SK-N-MC (cell line): Measurements from ENCODE around the gene MATCAP1.

ENCODE experiments used
- DNase-seq: peaks from one replicate; pipeline ENCODE4 v3.0.0-alpha.2; 2011; ENCODE audit warnings: low read depth, low spot score
- H3K27ac ChIP-seq: fragments of 200-600 bp; sonication (generic); 2 replicates; pipeline ENCODE4 v1.5.1; 2016; ENCODE audit warnings: mixed run types
- H3K36me3 ChIP-seq: fragments of 200-600 bp; sonication (generic); 2 replicates; pipeline ENCODE4 v1.6.1; 2017; ENCODE audit warnings: antibody characterized with exemption, low read length, mixed read lengths; ENCODE audit not compliant: insufficient read depth
- H3K4me3 ChIP-seq: fragments of 200-600 bp; sonication (generic); 2 replicates; pipeline ENCODE4 v1.5.1; 2016
- H3K9ac ChIP-seq: fragments of 200-600 bp; sonication (generic); 2 replicates; pipeline ENCODE4 v1.8.0; 2017; ENCODE audit warnings: mixed run types, mixed read lengths; ENCODE audit not compliant: insufficient read length
- H3K9me3 ChIP-seq: fragments of 200-600 bp; sonication (generic); 2 replicates; pipeline ENCODE4 v1.6.1; 2017; ENCODE audit warnings: low read depth, mild to moderate bottlenecking, antibody characterized with exemption, low read length, moderate library complexity, mixed read lengths
- EZH2 ChIP-seq: fragments of 200-600 bp; sonication (generic); IDR thresholded peaks from one replicate; pipeline ENCODE4 v1.6.1; 2017; ENCODE audit warnings: antibody characterized with exemption
- FOXP2 ChIP-seq: optimal IDR thresholded peaks from 2 replicates; pipeline ENCODE3; 2011; ENCODE audit warnings: mild to moderate bottlenecking, moderate library complexity; ENCODE audit not compliant: insufficient read depth; ENCODE audit errors: extremely low read length, control extremely low read depth
- POLR2AphosphoS5 ChIP-seq: IDR thresholded peaks from 2 replicates; pipeline ENCODE4 v1.6.1; 2012; ENCODE audit warnings: mild to moderate bottlenecking, low read depth, low read length, borderline replicate concordance

Gene MATCAP1

DNA sequence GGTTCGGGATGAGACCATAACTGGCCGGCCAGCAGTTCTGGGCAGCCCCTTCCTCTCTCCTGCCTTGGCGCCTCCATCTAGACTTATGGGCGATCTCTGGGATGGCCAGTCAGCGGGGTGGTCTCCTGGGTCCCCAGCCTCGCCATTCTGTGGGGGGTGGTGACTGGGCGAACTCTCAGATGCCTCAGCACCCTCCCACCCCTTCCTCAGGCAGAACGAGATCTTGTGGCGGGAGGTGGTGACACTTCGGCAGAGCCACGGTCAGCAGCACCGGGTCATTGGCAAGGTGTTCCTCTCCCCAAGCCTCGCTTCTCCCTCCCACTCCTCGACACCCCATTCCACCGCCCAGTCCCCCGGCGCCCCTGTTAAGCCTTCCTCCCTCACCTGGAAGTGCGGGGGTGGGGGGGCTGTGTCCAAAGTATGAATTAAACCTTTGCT lies 17.6 kb downstream of the MATCAP1 start:
- TF ChIP-seq EZH2 (no peak), FOXP2 (no peak), POLR2AphosphoS5 (no peak)
- Histone ChIP-seq H3K9me3 (no peaks in the 10 kb centered on the region), H3K9ac (no peak overlapping the region), H3K4me3 (no peak overlapping the region), H3K36me3 (no peaks in the 10 kb centered on the region), H3K27ac (no peak overlapping the region)
- DNase-seq: no peak

DNA sequence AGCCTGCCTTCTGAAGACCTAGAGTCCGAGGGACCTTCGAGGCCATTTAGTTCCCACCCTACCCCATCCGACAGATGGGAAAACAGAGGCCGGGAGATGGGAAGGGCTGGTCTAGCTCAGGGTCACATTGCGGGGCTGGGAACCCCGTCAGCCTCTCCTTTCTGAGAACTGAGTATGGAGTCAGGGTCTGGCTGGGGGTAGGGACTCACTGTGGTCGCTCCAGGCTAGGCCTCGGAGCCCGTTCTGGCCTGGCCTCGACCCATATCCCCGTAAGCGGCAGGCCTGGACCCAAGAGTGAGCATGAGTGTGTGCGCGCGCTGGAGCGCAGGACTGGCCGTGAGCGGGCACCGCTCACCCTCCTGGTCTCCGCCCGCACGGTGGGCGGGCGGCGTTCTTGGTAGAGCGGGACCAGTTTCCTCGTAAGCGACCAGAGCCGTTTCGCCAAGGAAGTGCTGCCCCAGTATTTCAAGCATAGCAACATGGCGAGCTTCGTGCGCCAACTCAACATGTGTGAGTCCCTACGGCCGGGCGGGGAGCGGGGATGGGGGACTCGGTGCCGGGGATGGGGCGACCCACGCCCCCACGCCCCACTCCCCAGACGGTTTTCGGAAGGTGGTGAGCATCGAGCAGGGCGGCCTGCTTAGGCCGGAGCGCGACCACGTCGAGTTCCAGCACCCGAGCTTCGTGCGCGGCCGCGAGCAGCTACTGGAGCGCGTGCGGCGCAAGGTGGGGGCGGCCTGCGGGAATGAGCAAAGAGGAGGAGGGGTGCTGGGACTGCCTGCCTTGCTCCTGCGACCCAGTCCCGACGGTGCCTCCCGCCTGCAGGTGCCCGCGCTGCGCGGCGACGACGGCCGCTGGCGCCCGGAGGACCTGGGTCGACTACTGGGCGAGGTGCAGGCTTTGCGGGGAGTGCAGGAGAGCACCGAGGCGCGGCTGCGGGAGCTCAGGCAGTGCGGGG lies 18.4 kb downstream of the MATCAP1 start:
- no peak overlapping the region for H3K9ac ChIP-seq
- no peak for DNase-seq
- no peaks in the 10 kb centered on the region for H3K36me3 ChIP-seq
- no peaks in the 10 kb centered on the region for H3K9me3 ChIP-seq
- H3K27ac ChIP-seq: no peak overlapping the region
- TF ChIP-seq EZH2: no peak
- no peak for TF ChIP-seq FOXP2
- no peak for TF ChIP-seq POLR2AphosphoS5
- H3K4me3 ChIP-seq: no peak overlapping the region

DNA sequence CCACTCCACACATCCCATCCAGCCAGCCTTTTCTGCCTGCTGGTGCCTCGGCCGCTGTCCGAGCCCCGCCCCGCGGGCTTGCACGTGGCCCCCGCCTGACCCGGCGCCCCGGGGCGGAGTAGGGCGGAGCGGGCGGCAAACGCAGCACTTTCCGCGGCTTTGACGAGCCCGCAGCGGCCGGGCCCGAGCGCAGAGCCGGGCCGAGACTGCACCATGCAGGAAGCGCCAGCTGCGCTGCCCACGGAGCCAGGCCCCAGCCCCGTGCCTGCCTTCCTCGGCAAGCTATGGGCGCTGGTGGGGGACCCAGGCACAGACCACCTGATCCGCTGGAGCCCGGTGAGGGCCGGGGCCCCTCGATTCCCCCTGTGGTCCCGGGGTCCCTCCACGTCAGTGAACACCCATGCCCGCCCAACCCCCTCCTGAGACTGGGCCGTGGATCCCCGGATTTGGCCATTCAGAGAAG lies 19.1 kb downstream of the MATCAP1 start, which contains the start of gene HSF4:
TSS of gene HSF4 (plus strand) at position 147 of the 463 bp plus-strand sequence. CDS start at position 214, 67 bp downstream.
- no peaks in the 10 kb centered on the region for H3K9me3 ChIP-seq
- H3K4me3 ChIP-seq: no peak within 1 kb of the TSS
- no peak within 1 kb of the TSS for H3K9ac ChIP-seq
- DNase-seq: no peak
- no peak within 1 kb of the TSS for H3K27ac ChIP-seq
- no peaks in the 10 kb centered on the region for H3K36me3 ChIP-seq
- TF ChIP-seq EZH2 (no peak), POLR2AphosphoS5 (no peak), FOXP2 (no peak)

DNA sequence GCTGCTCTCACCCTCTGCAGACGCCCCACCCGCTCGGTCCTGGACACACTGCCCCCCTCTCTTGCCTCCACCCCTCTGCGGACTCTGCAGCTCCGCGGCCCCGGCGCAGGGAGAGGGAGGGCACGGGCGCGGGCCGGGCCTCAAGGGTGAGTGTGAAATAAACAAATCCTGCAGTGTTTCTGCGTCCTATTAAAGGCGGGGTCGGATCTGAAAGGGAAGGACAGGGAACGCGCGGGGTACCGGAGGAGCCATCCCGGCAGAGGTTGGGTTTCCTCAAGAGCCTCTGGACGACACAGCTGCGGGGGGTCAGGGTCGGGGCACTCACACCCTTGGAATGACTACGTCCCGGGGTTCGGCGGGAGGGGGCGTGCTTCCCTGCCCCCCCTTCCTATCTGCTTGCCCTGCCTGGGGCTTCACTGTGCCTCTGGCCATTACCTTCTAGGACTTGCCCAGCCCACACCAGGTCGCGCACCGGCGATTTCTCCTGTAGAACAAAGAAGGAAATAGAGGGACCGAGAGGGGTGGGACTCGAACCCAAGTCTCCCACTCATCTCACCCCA lies 19.7 kb downstream of the MATCAP1 start:
- no peak for DNase-seq
- no peak overlapping the region for H3K4me3 ChIP-seq
- H3K36me3 ChIP-seq: no peaks in the 10 kb centered on the region
- TF ChIP-seq EZH2 (no peak), POLR2AphosphoS5 (no peak), FOXP2 (no peak)
- H3K9me3 ChIP-seq: no peaks in the 10 kb centered on the region
- H3K27ac ChIP-seq: no peak overlapping the region
- no peak overlapping the region for H3K9ac ChIP-seq

DNA sequence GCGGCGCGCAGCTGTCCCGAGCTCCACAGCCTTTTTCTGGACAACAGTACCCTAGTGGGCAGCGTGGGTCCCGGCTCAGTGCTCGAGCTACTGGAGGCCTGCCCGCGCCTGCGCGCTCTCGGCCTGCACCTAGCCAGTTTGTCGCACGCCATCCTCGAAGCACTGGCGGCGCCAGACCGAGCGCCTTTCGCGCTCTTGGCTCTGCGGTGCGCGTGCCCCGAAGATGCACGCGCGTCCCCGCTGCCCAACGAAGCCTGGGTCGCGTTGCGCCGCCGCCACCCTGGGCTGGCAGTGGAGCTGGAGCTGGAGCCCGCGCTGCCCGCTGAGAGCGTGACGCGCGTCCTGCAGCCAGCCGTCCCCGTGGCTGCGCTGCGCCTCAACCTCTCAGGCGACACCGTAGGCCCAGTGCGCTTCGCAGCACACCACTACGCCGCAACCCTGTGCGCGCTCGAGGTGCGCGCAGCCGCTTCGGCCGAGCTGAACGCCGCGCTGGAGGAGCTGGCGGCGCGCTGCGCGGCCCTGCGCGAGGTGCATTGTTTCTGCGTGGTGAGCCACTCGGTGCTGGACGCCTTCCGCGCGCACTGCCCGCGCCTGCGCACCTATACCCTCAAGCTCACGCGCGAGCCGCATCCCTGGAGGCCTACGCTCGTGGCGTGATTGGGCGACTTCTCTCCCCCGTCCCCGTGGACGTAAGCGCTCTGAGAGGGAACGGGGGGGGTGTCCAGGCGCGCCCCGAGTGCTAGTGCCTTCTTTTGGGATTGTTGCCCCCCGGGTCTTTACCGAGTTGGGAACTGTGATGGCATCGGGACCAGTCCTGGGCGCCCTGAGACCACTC lies 20.4 kb downstream of the MATCAP1 start:
- H3K27ac ChIP-seq: no peak overlapping the region
- no peak overlapping the region for H3K9ac ChIP-seq
- H3K36me3 ChIP-seq: no peaks in the 10 kb centered on the region
- H3K9me3 ChIP-seq: no peaks in the 10 kb centered on the region
- no peak overlapping the region for H3K4me3 ChIP-seq
- DNase-seq: no peak
- TF ChIP-seq EZH2 (no peak), FOXP2 (no peak)

DNA sequence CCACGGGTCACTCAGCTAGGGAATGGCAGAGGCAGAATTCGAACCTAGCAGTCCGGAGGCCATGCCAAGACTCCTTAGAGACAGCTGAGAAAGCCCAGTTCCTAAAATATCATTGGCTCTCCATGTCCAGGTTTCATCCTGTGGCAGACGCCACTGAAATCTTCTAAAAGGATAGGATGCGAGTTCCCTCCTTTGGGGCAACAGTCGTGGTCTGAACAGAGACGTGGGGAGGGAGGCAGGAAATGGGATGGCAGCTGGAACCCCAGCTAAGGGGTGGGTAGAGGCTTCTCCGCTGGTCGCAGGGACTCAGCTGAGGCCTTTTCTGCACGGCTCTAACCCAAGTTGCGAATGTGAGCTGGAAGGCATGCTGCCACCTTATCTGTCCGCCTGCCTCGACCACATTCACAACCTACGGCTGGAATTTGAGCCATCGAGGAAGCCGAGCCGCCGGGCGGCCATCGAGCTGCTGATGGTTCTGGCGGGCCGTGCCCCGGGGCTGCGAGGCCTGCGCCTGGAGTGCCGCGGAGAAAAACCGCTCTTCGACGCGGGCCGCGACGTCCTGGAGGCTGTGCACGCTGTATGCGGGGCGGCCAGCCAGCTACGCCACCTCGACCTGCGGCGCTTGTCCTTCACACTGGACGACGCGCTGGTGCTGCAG lies 21.1 kb downstream of the MATCAP1 start:
- TF ChIP-seq POLR2AphosphoS5 (no peak), EZH2 (no peak), FOXP2 (no peak)
- no peak for DNase-seq

DNA sequence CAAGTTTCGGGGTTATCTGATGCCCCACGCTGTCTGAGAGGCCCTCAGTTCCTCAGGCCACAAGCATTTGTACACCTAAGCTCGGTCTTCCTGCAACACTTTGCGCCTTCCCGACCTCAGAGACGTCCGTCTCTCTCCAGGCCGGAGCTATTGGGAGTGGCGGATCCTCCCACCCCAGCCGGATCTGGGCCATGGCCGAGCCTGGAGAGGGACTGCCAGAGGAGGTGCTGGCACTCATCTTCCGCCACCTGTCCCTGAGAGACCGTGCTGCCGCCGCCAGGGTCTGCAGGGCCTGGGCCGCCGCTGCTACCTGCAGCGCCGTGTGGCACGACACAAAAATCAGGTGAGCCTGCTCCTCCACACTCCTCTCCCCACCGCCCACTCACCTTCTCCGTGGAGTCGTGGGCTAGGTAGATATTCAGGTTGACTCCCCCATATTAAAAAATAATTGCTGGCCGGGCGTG lies 22.1 kb downstream of the MATCAP1 start:
- no peaks in the 10 kb centered on the region for H3K9me3 ChIP-seq
- TF ChIP-seq EZH2: no peak
- no peak for TF ChIP-seq FOXP2
- no peak for TF ChIP-seq POLR2AphosphoS5
- DNase-seq: no peak
- no peak overlapping the region for H3K27ac ChIP-seq
- H3K4me3 ChIP-seq: no peak overlapping the region
- no peaks in the 10 kb centered on the region for H3K36me3 ChIP-seq
- H3K9ac ChIP-seq: no peak overlapping the region

More for the DNA sequence above, 21.1 kb downstream of the MATCAP1 start:
- no peaks in the 10 kb centered on the region for H3K36me3 ChIP-seq
- H3K9ac ChIP-seq: no peak overlapping the region
- H3K4me3 ChIP-seq: no peak overlapping the region
- H3K27ac ChIP-seq: no peak overlapping the region
- H3K9me3 ChIP-seq: no peaks in the 10 kb centered on the region
